K562 (cell line): ENCODE data around the gene ZDHHC11.
"Not testable (repeated sequence)": the region's sequence is repeated elsewhere in the genome, so short reads cannot be mapped to it uniquely, and the experiment has no call there.

Source experiments
- FIP1L1 ChIP-seq: fragments of 200-400 bp; formaldehyde crosslinking; IDR thresholded peaks from 2 replicates; pipeline ENCODE4 v1.6.1; 2018; ENCODE audit warnings: mild to moderate bottlenecking, low read depth, low read length; ENCODE audit not compliant: poor library complexity, severe bottlenecking
- GTF2F1 ChIP-seq: IDR thresholded peaks from 2 replicates; pipeline ENCODE4 v1.6.1; 2011; ENCODE audit warnings: low read depth, low read length, improper control_type of control experiment
- HNRNPK ChIP-seq: fragments of 200-400 bp; formaldehyde crosslinking; IDR thresholded peaks from one replicate; pipeline ENCODE4 v1.6.1; 2018; ENCODE audit warnings: mild to moderate bottlenecking, low read depth, low read length; ENCODE audit not compliant: poor library complexity, severe bottlenecking
- MXI1 ChIP-seq: IDR thresholded peaks from 2 replicates; pipeline ENCODE4 v1.6.1; 2011; ENCODE audit warnings: low read depth, mild to moderate bottlenecking, improper control_type of control experiment, low read length
- PHF21A ChIP-seq: fragments of 450-650 bp; IDR thresholded peaks from 2 replicates; pipeline ENCODE4 v1.6.1; 2017; ENCODE audit warnings: low read depth, borderline replicate concordance
- PML ChIP-seq: IDR thresholded peaks from 2 replicates; pipeline ENCODE4 v1.6.1; 2012; ENCODE audit warnings: low read length, inconsistent platforms
- TAF1 ChIP-seq: IDR thresholded peaks from 2 replicates; pipeline ENCODE4 v1.6.1; 2011; ENCODE audit warnings: mild to moderate bottlenecking, low read length, moderate library complexity; ENCODE audit not compliant: insufficient read depth, control insufficient read depth, severe bottlenecking; ENCODE audit errors: extremely low read depth
- ZNF785 ChIP-seq: fragments of 250-450 bp; sonication (Bioruptor Pico); IDR thresholded peaks from 2 replicates; pipeline ENCODE4 v1.4.0; 2020; ENCODE audit warnings: mild to moderate bottlenecking
- TF ChIP-seq, protein P1 (sequence below): sonication (generic); formaldehyde crosslinking; IDR thresholded peaks from 2 replicates; pipeline ENCODE4 v1.8.1; 2023; ENCODE audit warnings: missing genetic modification reagents, mild to moderate bottlenecking, borderline replicate concordance
- TF ChIP-seq, protein P2 (sequence below), 3 experiments: IDR thresholded peaks in 2 of 3; conservative IDR thresholded peaks in 1 of 3; 2 replicates each; pipeline ENCODE4 v1.5.1; 2011 to 2012; ENCODE audit warnings: low read length in 3 of 3, mild to moderate bottlenecking in 3 of 3, control low read depth in 2 of 3, improper control_type of control experiment in 1 of 3, inconsistent platforms in 1 of 3, low read depth in 1 of 3, mixed read lengths in 1 of 3, moderate library complexity in 1 of 3; ENCODE audit not compliant: insufficient read depth in 2 of 3
- TF ChIP-seq, protein P3 (sequence below): fragments of 250-450 bp; sonication (Bioruptor Pico); IDR thresholded peaks from 2 replicates; pipeline ENCODE4 v1.5.0; 2020; ENCODE audit warnings: mild to moderate bottlenecking
- TF ChIP-seq, protein P4 (sequence below): fragments of 450-650 bp; conservative IDR thresholded peaks from 2 replicates; pipeline ENCODE4 v1.6.1; 2016; ENCODE audit warnings: missing genetic modification characterization, low read depth, mild to moderate bottlenecking, missing compliant biosample characterization, moderate library complexity

DNA sequence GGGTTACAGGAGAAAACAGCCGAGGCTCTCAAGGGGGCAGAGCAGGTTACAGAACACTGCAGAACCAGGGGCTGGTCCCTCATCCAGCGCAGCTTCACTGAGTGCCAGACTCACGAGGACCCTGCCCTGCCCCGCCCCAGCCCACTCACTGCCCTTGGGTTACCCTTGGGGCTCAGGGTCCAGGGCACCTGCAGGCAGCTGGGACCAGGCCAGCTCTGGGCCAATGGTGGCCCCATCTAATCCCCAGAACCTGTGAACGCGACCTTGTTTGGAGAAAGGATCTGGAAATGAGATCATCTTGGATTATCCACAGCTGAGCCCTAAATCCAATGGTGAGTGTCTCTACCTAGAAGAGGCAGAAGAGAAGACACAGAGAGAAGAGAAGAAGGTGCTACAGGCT, 72.4 kb downstream of the ZDHHC11 start:
- TF ChIP-seq, protein P1, sequence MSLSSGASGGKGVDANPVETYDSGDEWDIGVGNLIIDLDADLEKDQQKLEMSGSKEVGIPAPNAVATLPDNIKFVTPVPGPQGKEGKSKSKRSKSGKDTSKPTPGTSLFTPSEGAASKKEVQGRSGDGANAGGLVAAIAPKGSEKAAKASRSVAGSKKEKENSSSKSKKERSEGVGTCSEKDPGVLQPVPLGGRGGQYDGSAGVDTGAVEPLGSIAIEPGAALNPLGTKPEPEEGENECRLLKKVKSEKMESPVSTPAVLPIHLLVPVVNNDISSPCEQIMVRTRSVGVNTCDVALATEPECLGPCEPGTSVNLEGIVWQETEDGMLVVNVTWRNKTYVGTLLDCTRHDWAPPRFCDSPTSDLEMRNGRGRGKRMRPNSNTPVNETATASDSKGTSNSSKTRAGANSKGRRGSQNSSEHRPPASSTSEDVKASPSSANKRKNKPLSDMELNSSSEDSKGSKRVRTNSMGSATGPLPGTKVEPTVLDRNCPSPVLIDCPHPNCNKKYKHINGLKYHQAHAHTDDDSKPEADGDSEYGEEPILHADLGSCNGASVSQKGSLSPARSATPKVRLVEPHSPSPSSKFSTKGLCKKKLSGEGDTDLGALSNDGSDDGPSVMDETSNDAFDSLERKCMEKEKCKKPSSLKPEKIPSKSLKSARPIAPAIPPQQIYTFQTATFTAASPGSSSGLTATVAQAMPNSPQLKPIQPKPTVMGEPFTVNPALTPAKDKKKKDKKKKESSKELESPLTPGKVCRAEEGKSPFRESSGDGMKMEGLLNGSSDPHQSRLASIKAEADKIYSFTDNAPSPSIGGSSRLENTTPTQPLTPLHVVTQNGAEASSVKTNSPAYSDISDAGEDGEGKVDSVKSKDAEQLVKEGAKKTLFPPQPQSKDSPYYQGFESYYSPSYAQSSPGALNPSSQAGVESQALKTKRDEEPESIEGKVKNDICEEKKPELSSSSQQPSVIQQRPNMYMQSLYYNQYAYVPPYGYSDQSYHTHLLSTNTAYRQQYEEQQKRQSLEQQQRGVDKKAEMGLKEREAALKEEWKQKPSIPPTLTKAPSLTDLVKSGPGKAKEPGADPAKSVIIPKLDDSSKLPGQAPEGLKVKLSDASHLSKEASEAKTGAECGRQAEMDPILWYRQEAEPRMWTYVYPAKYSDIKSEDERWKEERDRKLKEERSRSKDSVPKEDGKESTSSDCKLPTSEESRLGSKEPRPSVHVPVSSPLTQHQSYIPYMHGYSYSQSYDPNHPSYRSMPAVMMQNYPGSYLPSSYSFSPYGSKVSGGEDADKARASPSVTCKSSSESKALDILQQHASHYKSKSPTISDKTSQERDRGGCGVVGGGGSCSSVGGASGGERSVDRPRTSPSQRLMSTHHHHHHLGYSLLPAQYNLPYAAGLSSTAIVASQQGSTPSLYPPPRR (CRISPR knock-in tag): not testable (repeated sequence)
- not testable (repeated sequence) for TF ChIP-seq FIP1L1; PML; ZNF785 (CRISPR knock-in tag); TAF1; HNRNPK; MXI1; PHF21A; GTF2F1
- TF ChIP-seq, protein P2, sequence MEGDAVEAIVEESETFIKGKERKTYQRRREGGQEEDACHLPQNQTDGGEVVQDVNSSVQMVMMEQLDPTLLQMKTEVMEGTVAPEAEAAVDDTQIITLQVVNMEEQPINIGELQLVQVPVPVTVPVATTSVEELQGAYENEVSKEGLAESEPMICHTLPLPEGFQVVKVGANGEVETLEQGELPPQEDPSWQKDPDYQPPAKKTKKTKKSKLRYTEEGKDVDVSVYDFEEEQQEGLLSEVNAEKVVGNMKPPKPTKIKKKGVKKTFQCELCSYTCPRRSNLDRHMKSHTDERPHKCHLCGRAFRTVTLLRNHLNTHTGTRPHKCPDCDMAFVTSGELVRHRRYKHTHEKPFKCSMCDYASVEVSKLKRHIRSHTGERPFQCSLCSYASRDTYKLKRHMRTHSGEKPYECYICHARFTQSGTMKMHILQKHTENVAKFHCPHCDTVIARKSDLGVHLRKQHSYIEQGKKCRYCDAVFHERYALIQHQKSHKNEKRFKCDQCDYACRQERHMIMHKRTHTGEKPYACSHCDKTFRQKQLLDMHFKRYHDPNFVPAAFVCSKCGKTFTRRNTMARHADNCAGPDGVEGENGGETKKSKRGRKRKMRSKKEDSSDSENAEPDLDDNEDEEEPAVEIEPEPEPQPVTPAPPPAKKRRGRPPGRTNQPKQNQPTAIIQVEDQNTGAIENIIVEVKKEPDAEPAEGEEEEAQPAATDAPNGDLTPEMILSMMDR (IDR thresholded peaks at IDR 0.05 in 2 of 3, conservative IDR thresholded peaks at IDR 0.05 in 1 of 3; ENCODE audit: insufficient read depth in 2 of 3, low read depth in 1 of 3, low read length in 3 of 3): not testable (repeated sequence)
- TF ChIP-seq, protein P3, sequence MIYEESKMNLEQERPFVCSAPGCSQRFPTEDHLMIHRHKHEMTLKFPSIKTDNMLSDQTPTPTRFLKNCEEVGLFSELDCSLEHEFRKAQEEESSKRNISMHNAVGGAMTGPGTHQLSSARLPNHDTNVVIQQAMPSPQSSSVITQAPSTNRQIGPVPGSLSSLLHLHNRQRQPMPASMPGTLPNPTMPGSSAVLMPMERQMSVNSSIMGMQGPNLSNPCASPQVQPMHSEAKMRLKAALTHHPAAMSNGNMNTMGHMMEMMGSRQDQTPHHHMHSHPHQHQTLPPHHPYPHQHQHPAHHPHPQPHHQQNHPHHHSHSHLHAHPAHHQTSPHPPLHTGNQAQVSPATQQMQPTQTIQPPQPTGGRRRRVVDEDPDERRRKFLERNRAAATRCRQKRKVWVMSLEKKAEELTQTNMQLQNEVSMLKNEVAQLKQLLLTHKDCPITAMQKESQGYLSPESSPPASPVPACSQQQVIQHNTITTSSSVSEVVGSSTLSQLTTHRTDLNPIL: not testable (repeated sequence)
- TF ChIP-seq, protein P4, sequence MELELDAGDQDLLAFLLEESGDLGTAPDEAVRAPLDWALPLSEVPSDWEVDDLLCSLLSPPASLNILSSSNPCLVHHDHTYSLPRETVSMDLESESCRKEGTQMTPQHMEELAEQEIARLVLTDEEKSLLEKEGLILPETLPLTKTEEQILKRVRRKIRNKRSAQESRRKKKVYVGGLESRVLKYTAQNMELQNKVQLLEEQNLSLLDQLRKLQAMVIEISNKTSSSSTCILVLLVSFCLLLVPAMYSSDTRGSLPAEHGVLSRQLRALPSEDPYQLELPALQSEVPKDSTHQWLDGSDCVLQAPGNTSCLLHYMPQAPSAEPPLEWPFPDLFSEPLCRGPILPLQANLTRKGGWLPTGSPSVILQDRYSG (tag): not testable (repeated sequence)
